Nucleus accumbens (tissue), 56 donors: Measurements from ENCODE around the gene PIGT.

Experiments
- DNase-seq, 56 donors: peaks; one replicate each; lab custom pipeline; 2025; lab: John Stamatoyannopoulos, UW

Gene PIGT

GRCh38 chr20:45415822-45416637, at the start of gene PIGT:
Gene PIGT, plus strand, starts transcription at chr20:45416141. Its CDS starts 16 bp downstream, at chr20:45416157.
- DNase-seq = peak in 55 of 56 donors; percentile 49 to 95 (median 81)

GRCh38 chr20:45366192-45366591, 49.7 kb upstream of the PIGT start:
- DNase-seq = no peak

GRCh38 chr20:45366631-45367030, 49.3 kb upstream of the PIGT start:
- no peak for DNase-seq

GRCh38 chr20:45367126-45367525, 48.8 kb upstream of the PIGT start:
- DNase-seq = no peak

- DNase-seq = no peak
These were observed 47.5 kb upstream of the PIGT start for GRCh38 chr20:45368221-45368980.

GRCh38 chr20:45370571-45371160, 45.3 kb upstream of the PIGT start:
- no peak for DNase-seq

- DNase-seq = no peak
These were observed 43.7 kb upstream of the PIGT start for GRCh38 chr20:45372241-45372640.

- DNase-seq = peak in 48 of 56 donors; percentile 15 to 76 (median 48)
These were observed 43.1 kb upstream of the PIGT start for GRCh38 chr20:45372646-45373352.

- peak in 55 of 56 donors; percentile 17 to 93 (median 78) for DNase-seq
These were observed 42.4 kb upstream of the PIGT start for GRCh38 chr20:45373353-45374100.

GRCh38 chr20:45374101-45374467, 41.9 kb upstream of the PIGT start:
- no peak for DNase-seq

- no peak for DNase-seq
These were observed 41.0 kb upstream of the PIGT start for GRCh38 chr20:45374966-45375365.

GRCh38 chr20:45377269-45377668, 38.7 kb upstream of the PIGT start:
- DNase-seq = no peak

GRCh38 chr20:45378191-45378590, 37.8 kb upstream of the PIGT start, which contains the start of gene TP53TG5:
Gene TP53TG5, minus strand, starts transcription at chr20:45378325. Its CDS starts 89 bp downstream, at chr20:45378236.
- DNase-seq = peak in 41 of 56 donors; percentile 9 to 78 (median 46)

GRCh38 chr20:45387274-45387673, 28.7 kb upstream of the PIGT start:
- no peak for DNase-seq

- no peak for DNase-seq
These were observed 25.0 kb upstream of the PIGT start for GRCh38 chr20:45390931-45391330.

- DNase-seq = no peak
These were observed 24.4 kb upstream of the PIGT start for GRCh38 chr20:45391559-45391958.

GRCh38 chr20:45392733-45393132, 23.2 kb upstream of the PIGT start:
- peak in 15 of 56 donors; percentile 12 to 64 (median 23) for DNase-seq

GRCh38 chr20:45394221-45395113, 21.5 kb upstream of the PIGT start:
- DNase-seq = no peak

- DNase-seq = no peak
These were observed 20.9 kb upstream of the PIGT start for GRCh38 chr20:45395114-45395415.
